RWPE1 (cell line): Measurements from ENCODE around the gene PTPN4.

Experiments
- CTCF ChIA-PET: fragments of 350-600 bp; sonication (Branson Sonifier 250); formaldehyde crosslinking; extraction: SDS; loops from one replicate; lab custom pipeline; 2021; lab: Yijun Ruan, JAX
- POLR2A ChIA-PET: fragments of 400-600 bp; formaldehyde crosslinking; extraction: SDS; loops from one replicate; lab custom pipeline; 2020; ENCODE audit warnings: antibody characterized with exemption; ENCODE audit not compliant: low non-redundant PET; lab: Yijun Ruan, JAX
- DNase-seq: peaks from one replicate; pipeline ENCODE4 v3.0.0; 2012; ENCODE audit warnings: low spot score
- H3K27ac ChIP-seq: fragments of 450-650 bp; 2 replicates; pipeline ENCODE4 v1.5.1; 2017
- CTCF ChIP-seq: fragments of 450-650 bp; conservative IDR thresholded peaks from 2 replicates; pipeline ENCODE4 v1.5.1; 2017; ENCODE audit warnings: low read depth, mild to moderate bottlenecking

The PTPN4 gene

GRCh38 chr2:119746836-119747686 is 12.7 kb upstream of the PTPN4 start:
- ChIA-PET CTCF (no interaction called here), POLR2A (no interaction called here)
- peak overlapping the region; percentile 56 for H3K27ac ChIP-seq
- no peak for TF ChIP-seq CTCF
- DNase-seq: peak; percentile 41

GRCh38 chr2:119748135-119748534 is 11.6 kb upstream of the PTPN4 start:
- DNase-seq: no peak
- ChIA-PET POLR2A (no interaction called here), CTCF (no interaction called here)
- no peak for TF ChIP-seq CTCF
- H3K27ac ChIP-seq: peak overlapping the region; percentile 71

GRCh38 chr2:119749477-119750012 is 10.2 kb upstream of the PTPN4 start:
- POLR2A ChIA-PET: no interaction called here
- peak; percentile 57 for DNase-seq
- TF ChIP-seq CTCF: no peak
- peak overlapping the region; percentile 97 for H3K27ac ChIP-seq
- CTCF ChIA-PET: no interaction called here

- ChIA-PET CTCF (no interaction called here), POLR2A (no interaction called here)
- DNase-seq: no peak
- H3K27ac ChIP-seq: no peak overlapping the region
- no peak for TF ChIP-seq CTCF
Observed at GRCh38 chr2:119751706-119752105, 8.0 kb upstream of the PTPN4 start.

GRCh38 chr2:119753041-119753929 is 6.4 kb upstream of the PTPN4 start:
- ChIA-PET CTCF (interaction anchor here (0.7 to 1.5 kb wide), 5 partner anchors 21 to 414 kb away, joined by 3 to 5 read pairs (median 4); no protein-coding TSS in a partner anchor), POLR2A (no interaction called here)
- H3K27ac ChIP-seq: no peak overlapping the region
- peak; percentile 69 for TF ChIP-seq CTCF
- no peak for DNase-seq

GRCh38 chr2:119753930-119754321 is 5.8 kb upstream of the PTPN4 start:
- ChIA-PET POLR2A (no interaction called here), CTCF (interaction anchor here (0.8 to 1.5 kb wide), 4 partner anchors 21 to 72 kb away, joined by 4 to 5 read pairs (median 4); no protein-coding TSS in a partner anchor)
- no peak for TF ChIP-seq CTCF
- H3K27ac ChIP-seq: no peak overlapping the region
- DNase-seq: no peak
